Activated T-cell treated with anti-CD3 and anti-CD28 coated beads, Interleukin-2, amount 50 U/mL, for 72 hours (primary cell): Measurements from ENCODE around the gene COX6B1. TPM values are rescaled to one million over a fixed set of nuclear protein-coding genes. Genes with fewer than 3 reads are reported as not detected.
A peak's percentile ranks its signal among the peaks of the same experiment; 100 is the strongest.
"Not testable (repeated sequence)": the region's sequence is repeated elsewhere in the genome, so short reads cannot be mapped to it uniquely, and the experiment has no call there.

Source experiments
- ATAC-seq, 2 donors: fragments of 150-1000 bp; cut with Tn5 transposase; replicated peaks in 1 of 2; 2 replicates each; pipeline ENCODE4 v1.10.0; 2021; ENCODE audit warnings: moderate library complexity in 2 of 2, mild to moderate bottlenecking in 1 of 2
- DNase-seq, 2 donors: peaks; one replicate each; pipeline ENCODE4 v3.0.0; 2021 to 2022; ENCODE audit warnings: mixed read lengths in 1 of 2
- H3K27ac Mint-ChIP-seq: one replicate; pipeline ENCODE4 v1.8.0; 2022; ENCODE audit warnings: mild to moderate bottlenecking, moderate library complexity, mixed read lengths
- H3K27me3 Mint-ChIP-seq: one replicate; pipeline ENCODE4 v1.8.0; 2022; ENCODE audit warnings: low read depth, mixed read lengths
- H3K36me3 Mint-ChIP-seq, 2 donors: one replicate each; pipeline ENCODE4 v1.8.0; 2022; ENCODE audit warnings: mixed read lengths in 2 of 2, mild to moderate bottlenecking in 1 of 2; ENCODE audit not compliant: insufficient read depth in 2 of 2
- H3K4me1 Mint-ChIP-seq: one replicate; pipeline ENCODE4 v1.8.0; 2022; ENCODE audit warnings: low read depth, mixed read lengths
- H3K4me3 Mint-ChIP-seq, 2 donors: one replicate each; pipeline ENCODE4 v1.8.0; 2022; ENCODE audit warnings: mild to moderate bottlenecking in 2 of 2, mixed read lengths in 2 of 2, moderate library complexity in 2 of 2
- H3K9me3 Mint-ChIP-seq, 2 donors: one replicate each; pipeline ENCODE4 v1.8.0; 2022; ENCODE audit warnings: mixed read lengths in 2 of 2
- total RNA-seq, 2 donors: library from RNA; stranded (reverse); gene quantifications; one replicate each; pipeline ENCODE4 v1.2.3, GENCODE V29; 2022

COX6B1 gene, protein sequence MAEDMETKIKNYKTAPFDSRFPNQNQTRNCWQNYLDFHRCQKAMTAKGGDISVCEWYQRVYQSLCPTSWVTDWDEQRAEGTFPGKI
- 100 to 1,000 TPM; 277 to 288 TPM for total RNA-seq

DNA sequence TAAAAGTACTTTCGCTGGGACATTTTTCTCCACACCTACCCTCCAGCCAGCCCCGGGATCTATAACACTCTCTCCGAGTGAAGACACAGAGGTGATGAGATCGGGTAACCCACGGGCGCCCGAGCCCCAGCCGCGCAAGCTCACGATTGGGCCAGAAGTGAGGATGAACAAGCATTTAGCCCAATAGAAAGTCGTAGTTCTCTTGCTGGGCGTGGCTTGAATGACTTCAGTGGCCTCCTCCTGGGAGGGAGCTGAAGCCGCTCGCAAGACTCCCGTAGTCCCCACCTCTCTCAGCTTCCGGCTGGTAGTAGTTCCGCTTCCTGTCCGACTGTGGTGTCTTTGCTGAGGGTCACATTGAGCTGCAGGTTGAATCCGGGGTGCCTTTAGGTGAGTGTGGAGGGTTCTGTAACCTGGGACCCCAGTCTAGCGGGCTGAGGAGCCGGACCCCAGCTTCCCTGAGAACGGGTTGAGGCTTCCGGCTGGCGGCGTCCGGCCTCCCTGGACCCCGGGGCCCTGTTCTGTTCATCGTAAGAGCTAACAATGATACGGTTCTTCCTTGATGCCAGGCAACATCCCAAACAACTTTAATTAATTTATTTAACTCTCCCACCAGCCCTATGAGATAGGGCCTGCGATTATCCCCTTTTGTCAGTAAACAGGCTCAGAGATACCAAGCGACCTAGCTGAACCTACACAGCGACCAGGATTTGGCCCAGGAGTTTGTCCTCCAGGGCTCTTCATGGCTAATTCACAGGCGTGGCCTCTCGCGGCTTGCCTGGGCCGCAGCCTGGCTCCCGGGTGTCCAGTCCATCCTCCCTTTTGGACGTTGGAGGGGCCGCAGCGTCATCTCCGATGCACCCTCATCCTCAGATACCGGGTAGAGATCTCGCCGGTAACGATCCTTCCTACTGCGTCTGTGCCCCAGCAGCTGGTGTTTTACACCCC lies at the start of gene COX6B1:
COX6B1 (plus strand) TSS at position 307 of the 945 bp plus-strand sequence. CDS start 2,921 bp downstream, outside the sequence.
- Mint-ChIP-seq H3K4me3 (peak within 1 kb of the TSS; percentile 90 to 95), H3K9me3 (no peaks in the 10 kb centered on the region), H3K4me1 (peaks cover 43% of the 10 kb centered on the region), H3K27me3 (no peaks in the 10 kb centered on the region), H3K27ac (peak within 1 kb of the TSS; percentile 47), H3K36me3 (peaks cover 2 to 12% of the 10 kb centered on the region in 2 donors)
- peak; percentile 92 to 96 for DNase-seq
- ATAC-seq = peak; percentile 68 to 69

DNA sequence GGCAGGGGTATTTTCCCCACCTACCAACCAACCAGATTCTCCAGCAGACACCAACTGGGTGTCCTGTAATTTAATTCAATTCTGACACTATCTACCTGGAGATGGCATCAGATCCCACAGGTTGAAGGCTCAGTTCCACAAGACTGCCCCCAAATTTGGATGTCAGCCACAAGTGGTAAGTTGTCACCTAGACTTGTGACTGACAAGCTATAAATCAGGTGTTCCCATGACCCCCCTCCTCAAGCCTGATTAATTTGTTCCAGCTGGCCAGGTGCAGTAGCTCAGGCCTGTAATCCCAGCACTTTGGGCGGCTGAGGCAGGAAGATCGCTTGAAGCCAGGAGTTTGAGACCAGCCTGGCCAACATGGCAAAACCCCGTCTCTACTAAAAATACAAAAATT lies 46.2 kb upstream of the COX6B1 start:
- H3K36me3 Mint-ChIP-seq = no peaks in the 10 kb centered on the region
- H3K27ac Mint-ChIP-seq = no peak overlapping the region
- peaks cover 6% of the 10 kb centered on the region for H3K27me3 Mint-ChIP-seq
- no peak overlapping the region for H3K4me3 Mint-ChIP-seq
- no peaks in the 10 kb centered on the region for H3K9me3 Mint-ChIP-seq
- ATAC-seq = no peak
- DNase-seq = no peak
- no peaks in the 10 kb centered on the region for H3K4me1 Mint-ChIP-seq

DNA sequence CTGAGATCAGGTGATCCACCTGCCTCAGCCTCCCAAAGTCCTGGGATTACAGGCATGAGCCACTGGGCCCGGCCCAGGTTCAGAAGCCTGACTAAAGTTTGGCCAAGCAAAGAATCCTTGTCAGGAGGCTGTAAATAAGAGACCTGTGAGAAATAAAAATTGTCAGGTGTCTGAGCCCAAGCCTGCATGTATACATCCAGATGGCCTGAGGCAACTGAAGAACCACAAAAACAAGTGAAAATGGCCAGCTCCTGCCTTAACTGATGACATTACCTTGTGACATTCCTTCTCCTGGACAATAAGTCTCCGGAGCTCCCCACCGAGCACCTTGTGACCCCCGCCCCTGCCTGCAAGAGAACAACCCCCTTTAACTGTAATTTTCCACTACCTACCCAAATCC lies 43.7 kb upstream of the COX6B1 start:
- not testable (repeated sequence) for H3K4me1 Mint-ChIP-seq, H3K27me3 Mint-ChIP-seq, DNase-seq, H3K4me3 Mint-ChIP-seq, H3K27ac Mint-ChIP-seq, H3K9me3 Mint-ChIP-seq, ATAC-seq
- peaks cover 10 to 11% of the 10 kb centered on the region in 2 donors for H3K36me3 Mint-ChIP-seq

DNA sequence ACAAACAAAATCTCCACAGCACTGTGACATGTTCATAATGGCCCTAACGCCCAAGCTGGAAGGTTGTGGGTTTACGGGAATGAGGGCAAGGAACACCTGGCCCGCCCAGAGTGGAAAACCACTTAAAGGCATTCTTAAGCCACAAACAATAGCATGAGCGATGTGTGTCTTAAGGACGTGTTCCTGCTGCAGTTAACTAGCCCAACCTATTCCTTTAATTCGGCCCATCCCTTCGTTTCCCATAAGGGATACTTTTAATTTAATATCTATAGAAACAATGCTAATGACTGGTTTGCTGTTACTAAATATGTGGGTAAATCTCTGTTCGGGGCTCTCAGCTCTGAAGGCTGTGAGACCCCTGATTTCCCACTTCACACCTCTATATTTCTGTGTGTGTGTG lies 41.0 kb upstream of the COX6B1 start:
- not testable (repeated sequence) for H3K4me3 Mint-ChIP-seq, DNase-seq, H3K27ac Mint-ChIP-seq, ATAC-seq, H3K9me3 Mint-ChIP-seq, H3K27me3 Mint-ChIP-seq
- peaks cover 16% of the 10 kb centered on the region for H3K4me1 Mint-ChIP-seq
- peaks cover 10 to 11% of the 10 kb centered on the region in 2 donors for H3K36me3 Mint-ChIP-seq

DNA sequence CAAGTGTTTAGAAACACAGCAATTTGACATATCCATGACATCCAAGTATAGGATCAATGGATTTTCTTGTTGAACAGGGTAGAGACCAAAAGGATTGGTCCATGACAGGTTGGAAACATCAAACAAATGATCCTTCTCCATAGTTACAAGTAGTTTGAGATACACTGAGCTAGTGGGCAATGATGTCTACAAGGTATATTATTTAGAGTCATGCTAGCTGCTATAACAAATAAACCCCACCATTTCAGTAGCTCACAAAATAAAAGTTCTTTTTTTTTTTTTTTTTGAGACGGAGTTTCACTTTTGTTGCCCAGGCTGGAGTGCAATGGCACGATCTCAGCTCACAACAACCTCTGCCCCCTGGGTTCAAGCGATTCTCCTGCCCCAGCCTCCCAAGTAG lies 40.5 kb upstream of the COX6B1 start:
- Mint-ChIP-seq H3K4me1 (peaks cover 18% of the 10 kb centered on the region), H3K27ac (no peak overlapping the region), H3K36me3 (peaks cover 10 to 11% of the 10 kb centered on the region in 2 donors), H3K9me3 (peaks cover 7 to 8% of the 10 kb centered on the region in 2 donors), H3K4me3 (no peak overlapping the region), H3K27me3 (no peaks in the 10 kb centered on the region)
- ATAC-seq (no peak), DNase-seq (no peak)

DNA sequence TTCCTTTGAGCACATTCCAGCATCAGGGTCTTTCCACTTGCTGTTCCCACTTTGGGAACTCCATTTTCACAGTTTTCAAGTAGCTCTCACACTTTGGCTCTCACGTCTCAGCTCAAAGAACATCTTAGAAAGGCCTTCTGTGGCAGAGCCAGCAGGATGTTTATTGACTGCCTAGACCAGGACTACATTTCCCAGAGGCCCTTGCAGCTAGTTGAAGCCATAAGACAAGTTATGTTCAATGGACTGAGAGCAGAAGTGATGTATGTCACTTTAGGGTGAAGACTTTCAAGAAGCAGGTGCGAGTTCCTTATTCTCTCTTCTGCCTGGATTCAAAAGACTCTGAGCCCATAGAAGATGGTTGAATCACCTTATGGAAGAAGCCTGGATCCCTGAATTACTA lies 39.9 kb upstream of the COX6B1 start:
- H3K4me1 Mint-ChIP-seq = peaks cover 20% of the 10 kb centered on the region
- no peaks in the 10 kb centered on the region for H3K27me3 Mint-ChIP-seq
- ATAC-seq = no peak
- peak overlapping the region in 1 of 2 donors; percentile 15 for H3K4me3 Mint-ChIP-seq
- peaks cover 7 to 8% of the 10 kb centered on the region in 2 donors for H3K9me3 Mint-ChIP-seq
- H3K27ac Mint-ChIP-seq = peak overlapping the region; percentile 56
- no peak for DNase-seq
- peaks cover 10 to 11% of the 10 kb centered on the region in 2 donors for H3K36me3 Mint-ChIP-seq

DNA sequence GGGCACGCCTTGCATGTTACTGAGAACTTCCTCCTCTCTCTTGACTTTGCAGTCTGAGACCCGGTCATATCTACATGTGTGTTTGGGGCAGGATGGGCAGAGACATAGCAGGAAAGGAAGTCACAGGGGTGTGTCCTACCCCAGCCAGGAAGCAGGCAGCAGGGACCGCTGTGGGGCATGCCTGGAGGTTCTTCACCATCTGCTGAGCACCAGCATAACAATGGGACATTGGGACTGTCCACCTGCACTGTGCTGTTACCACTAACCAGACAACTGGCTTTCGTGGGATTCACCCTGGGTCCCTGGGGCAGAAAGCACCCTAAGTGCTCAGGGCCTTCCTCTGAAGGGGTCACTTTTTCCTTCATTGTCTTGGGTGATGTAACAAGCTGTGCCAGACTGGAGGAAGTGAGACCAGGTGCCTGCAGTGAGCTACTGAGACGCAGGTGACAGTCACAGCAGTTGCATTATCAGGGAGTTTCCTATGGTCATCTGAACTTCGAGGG lies 38.2 kb upstream of the COX6B1 start:
- peak in 1 of 2 donors; percentile 49 for DNase-seq
- peak overlapping the region; percentile 4 to 31 for H3K4me3 Mint-ChIP-seq
- peak in 1 of 2 donors; percentile 43 for ATAC-seq
- H3K27me3 Mint-ChIP-seq = no peaks in the 10 kb centered on the region
- H3K36me3 Mint-ChIP-seq = peaks cover 11 to 16% of the 10 kb centered on the region in 2 donors
- peak overlapping the region; percentile 3 for H3K27ac Mint-ChIP-seq
- peaks cover 7 to 8% of the 10 kb centered on the region in 2 donors for H3K9me3 Mint-ChIP-seq
- peaks cover 27% of the 10 kb centered on the region for H3K4me1 Mint-ChIP-seq

DNA sequence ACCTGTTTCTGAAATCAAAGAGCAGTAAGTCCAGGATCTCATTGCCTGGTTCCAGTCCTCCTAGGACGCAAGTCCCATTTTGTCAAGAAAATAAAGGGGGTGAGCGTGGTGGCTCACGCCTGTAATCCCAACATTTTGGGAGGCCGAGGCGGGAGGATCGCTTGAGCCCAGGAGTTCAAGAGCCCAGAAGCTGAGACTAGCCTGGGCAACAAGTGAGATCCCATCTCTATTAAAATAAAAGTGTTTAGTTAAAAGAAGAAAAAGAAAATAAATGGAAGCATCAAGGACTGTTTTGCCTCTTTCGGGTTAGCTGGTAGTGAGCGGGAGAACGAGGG lies 35.9 kb upstream of the COX6B1 start:
- peaks cover 11 to 21% of the 10 kb centered on the region in 2 donors for H3K36me3 Mint-ChIP-seq
- DNase-seq (no peak), ATAC-seq (no peak)
- peaks cover 27% of the 10 kb centered on the region for H3K4me1 Mint-ChIP-seq
- peak overlapping the region; percentile 45 for H3K27ac Mint-ChIP-seq
- H3K27me3 Mint-ChIP-seq = no peaks in the 10 kb centered on the region
- H3K9me3 Mint-ChIP-seq = peaks cover 7 to 8% of the 10 kb centered on the region in 2 donors
- H3K4me3 Mint-ChIP-seq = peak overlapping the region; percentile 87 to 91

DNA sequence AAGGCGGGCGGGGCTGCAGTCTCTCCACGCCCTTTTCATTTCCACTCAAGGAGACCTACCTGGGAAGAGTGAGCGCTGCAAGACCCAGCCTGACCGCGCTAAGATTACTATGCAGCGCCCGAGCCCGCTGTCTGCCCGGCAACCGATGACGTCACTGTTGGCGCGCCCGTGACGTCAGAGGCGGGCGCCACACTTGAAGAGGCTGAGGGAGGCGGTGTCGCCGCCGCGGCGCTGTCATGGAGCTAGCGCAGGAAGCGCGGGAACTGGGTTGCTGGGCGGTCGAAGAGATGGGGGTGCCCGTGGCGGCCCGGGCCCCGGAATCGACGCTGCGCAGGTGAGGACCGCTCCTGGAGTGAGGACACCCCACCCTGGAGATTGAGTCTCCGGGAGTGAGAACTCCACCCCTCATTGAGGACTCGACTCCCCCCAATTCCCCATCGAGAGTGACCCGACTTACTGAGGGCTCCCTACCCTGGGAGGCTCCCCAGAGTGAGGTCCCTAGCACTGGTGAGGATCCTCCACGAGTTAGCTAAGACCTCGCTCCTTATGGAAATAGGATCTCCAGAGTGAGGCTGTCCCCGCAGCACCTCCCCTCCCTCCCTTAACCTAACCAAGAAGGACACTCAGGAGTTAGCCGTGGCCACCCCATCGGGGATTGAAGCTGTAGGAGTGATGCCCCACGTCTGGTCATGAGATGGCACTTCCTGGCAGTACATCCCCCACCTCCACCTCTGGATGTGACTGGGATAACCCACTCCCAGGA lies 35.4 kb upstream of the COX6B1 start, which contains the start of gene HAUS5:
HAUS5 (plus strand) TSS at position 177 of the 763 bp plus-strand sequence; CDS start at position 237, 60 bp downstream.
- H3K27me3 Mint-ChIP-seq = no peaks in the 10 kb centered on the region
- peaks cover 7 to 8% of the 10 kb centered on the region in 2 donors for H3K9me3 Mint-ChIP-seq
- peak within 1 kb of the TSS; percentile 92 for H3K27ac Mint-ChIP-seq
- peak; percentile 97 to 98 for ATAC-seq
- peak within 1 kb of the TSS; percentile 87 to 91 for H3K4me3 Mint-ChIP-seq
- DNase-seq = peak; percentile 95 to 98
- H3K4me1 Mint-ChIP-seq = peaks cover 27% of the 10 kb centered on the region
- peaks cover 9 to 18% of the 10 kb centered on the region in 2 donors for H3K36me3 Mint-ChIP-seq

DNA sequence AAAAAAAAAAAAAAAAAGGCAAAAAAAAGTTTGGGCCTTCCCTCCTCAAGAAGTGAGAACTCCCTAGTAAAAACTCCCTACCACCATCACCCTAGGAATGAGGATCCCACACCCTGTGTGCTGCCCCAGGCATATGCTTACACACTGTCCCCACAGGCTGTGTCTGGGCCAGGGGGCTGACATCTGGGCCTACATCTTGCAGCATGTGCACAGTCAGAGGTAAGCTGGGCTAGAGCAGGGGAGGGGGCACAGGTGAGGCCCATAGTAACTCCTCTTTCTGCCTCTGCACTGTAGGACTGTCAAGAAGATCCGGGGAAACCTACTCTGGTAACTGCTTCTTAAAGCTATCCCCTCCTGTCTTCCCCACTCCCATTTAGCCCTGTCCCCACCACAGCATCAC lies 34.5 kb upstream of the COX6B1 start:
- H3K27me3 Mint-ChIP-seq = no peaks in the 10 kb centered on the region
- H3K4me1 Mint-ChIP-seq = peaks cover 27% of the 10 kb centered on the region
- H3K4me3 Mint-ChIP-seq = peak overlapping the region; percentile 87 to 91
- ATAC-seq (no peak), DNase-seq (no peak)
- H3K36me3 Mint-ChIP-seq = peaks cover 4 to 13% of the 10 kb centered on the region in 2 donors
- H3K27ac Mint-ChIP-seq = peak overlapping the region; percentile 72
- peaks cover 2 to 3% of the 10 kb centered on the region in 2 donors for H3K9me3 Mint-ChIP-seq

DNA sequence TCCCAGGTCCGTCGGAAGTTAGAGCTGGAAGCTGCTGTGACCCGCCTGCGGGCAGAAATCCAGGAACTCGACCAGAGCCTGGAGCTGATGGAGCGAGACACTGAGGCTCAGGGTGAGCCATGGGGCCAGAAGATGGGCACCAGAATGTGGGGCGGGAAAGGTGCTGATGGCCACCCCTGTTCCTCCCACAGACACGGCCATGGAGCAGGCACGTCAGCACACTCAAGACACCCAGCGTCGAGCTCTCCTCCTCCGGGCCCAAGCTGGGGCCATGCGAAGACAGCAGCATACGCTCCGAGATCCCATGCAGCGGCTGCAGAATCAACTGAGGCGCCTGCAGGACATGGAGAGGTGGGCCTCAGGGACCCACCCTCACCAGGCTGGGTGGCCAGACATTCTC lies 33.1 kb upstream of the COX6B1 start:
- no peaks in the 10 kb centered on the region for H3K9me3 Mint-ChIP-seq
- H3K27me3 Mint-ChIP-seq = no peaks in the 10 kb centered on the region
- H3K27ac Mint-ChIP-seq = no peak overlapping the region
- peaks cover 21% of the 10 kb centered on the region for H3K4me1 Mint-ChIP-seq
- no peak for ATAC-seq
- no peak overlapping the region for H3K4me3 Mint-ChIP-seq
- no peak for DNase-seq
- H3K36me3 Mint-ChIP-seq = peaks cover 1 to 11% of the 10 kb centered on the region in 2 donors

DNA sequence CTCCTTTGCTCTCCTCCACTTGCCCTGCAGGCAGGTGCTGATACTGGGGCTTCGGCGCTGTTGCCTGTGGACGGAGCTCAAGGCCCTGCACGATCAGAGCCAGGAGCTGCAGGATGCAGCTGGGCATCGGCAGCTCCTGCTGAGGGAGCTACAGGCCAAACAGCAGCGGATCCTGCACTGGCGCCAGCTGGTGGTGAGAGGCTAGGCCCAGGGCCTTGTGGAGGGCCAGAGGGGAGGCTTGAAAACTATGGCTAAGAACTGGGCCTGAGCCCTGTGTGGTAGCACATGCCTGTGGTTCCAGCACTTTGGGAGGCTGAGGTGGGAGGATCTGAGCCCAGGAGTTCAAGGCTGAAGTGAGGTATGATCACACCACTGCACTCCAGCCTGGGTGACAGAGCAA lies 29.3 kb upstream of the COX6B1 start:
- H3K36me3 Mint-ChIP-seq = peaks cover 6 to 13% of the 10 kb centered on the region in 2 donors

More for the DNA sequence above, 29.3 kb upstream of the COX6B1 start:
- no peak overlapping the region for H3K4me3 Mint-ChIP-seq
- no peak for DNase-seq
- no peak for ATAC-seq
- no peaks in the 10 kb centered on the region for H3K27me3 Mint-ChIP-seq
- H3K9me3 Mint-ChIP-seq = no peaks in the 10 kb centered on the region
- no peak overlapping the region for H3K27ac Mint-ChIP-seq
- H3K4me1 Mint-ChIP-seq = peaks cover 1% of the 10 kb centered on the region
